RKO (cell line): ENCODE data around the gene C2orf76.
A peak's percentile ranks its signal among the peaks of the same experiment; 100 is the strongest.
"Not testable (repeated sequence)": the region's sequence is repeated elsewhere in the genome, so short reads cannot be mapped to it uniquely, and the experiment has no call there.

Source experiments
- DNase-seq: peaks from one replicate; pipeline ENCODE4 v3.0.0-alpha.2; 2016; ENCODE audit warnings: low spot score

C2orf76 gene

GRCh38 chr2:119366649-119367471 is at the start of gene C2orf76, which contains the start of gene DBI:
Gene C2orf76 (minus strand): TSS chr2:119366834. CDS start chr2:119339959, 26,875 bp downstream.
Gene DBI (plus strand): TSS chr2:119366977. CDS start chr2:119367052, 75 bp downstream.
- DNase-seq, result peak; percentile 95

- no peak for DNase-seq
Measured at GRCh38 chr2:119415630-119416029, 49.0 kb upstream of the C2orf76 start.

DNA sequence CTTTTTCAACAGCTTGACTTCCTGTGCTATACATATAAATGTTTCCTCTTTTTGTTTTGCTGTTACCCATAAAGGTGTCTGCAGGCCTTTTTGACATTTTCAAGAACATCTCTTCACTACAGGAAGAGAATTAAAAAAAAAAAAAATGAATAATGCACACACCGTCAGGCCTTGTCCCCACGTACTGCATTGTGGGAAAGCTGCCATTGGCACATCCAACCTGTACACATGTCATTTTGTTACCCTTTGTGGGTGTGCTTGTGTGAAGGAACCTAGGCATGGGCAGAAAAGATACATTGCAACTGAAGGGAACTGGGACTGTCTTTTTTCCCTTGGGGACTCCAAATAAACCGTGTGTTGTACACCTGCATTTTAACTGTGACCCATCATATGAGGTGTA is 48.3 kb upstream of the C2orf76 start:
- DNase-seq, result no peak

DNA sequence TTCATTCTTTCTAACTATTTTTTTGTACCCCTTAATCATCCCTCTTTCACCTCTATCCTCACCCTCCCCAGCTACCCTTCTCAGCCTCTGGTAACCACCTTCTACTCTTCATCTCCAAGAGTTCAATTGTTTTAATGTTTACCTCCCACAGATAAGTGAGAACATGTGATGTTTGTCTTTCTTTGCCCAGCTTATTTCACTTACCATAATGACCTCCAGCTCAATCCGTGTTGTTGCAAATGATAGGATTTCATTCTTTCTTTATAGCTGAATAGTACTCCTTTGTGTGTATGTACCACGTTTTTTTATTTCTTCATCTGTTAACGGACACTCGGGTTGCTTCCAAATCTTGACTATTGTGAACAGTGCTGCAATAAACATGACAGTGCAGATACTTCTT is 42.9 kb upstream of the C2orf76 start:
- no peak for DNase-seq

DNA sequence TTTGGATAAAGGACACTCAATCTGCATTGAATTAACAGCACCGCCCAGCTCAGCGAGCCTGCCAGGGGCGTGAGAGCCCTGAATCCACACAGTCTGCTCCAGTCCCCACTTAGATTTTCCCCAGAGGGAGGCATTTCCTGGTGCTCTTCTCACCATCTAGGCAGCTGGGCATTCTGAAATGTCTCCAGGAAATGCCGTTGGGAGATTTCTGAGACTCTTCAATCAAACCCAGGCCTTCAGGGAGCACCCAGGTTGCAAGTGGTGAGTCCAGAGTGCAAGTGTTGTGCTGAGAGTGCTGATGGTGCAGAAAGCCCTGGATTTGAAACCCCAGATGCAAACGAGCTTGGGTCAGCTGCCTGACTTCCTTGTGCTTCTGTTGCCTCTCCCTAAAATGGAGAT is 41.6 kb upstream of the C2orf76 start:
- DNase-seq, result no peak

GRCh38 chr2:119407430-119408220 is 41.0 kb upstream of the C2orf76 start:
- DNase-seq, result peak; percentile 55

GRCh38 chr2:119405151-119405550 is 38.5 kb upstream of the C2orf76 start:
- no peak for DNase-seq

GRCh38 chr2:119403618-119404017 is 37.0 kb upstream of the C2orf76 start:
- not testable (repeated sequence) for DNase-seq

GRCh38 chr2:119402645-119403560 is 36.3 kb upstream of the C2orf76 start:
- no peak for DNase-seq

DNA sequence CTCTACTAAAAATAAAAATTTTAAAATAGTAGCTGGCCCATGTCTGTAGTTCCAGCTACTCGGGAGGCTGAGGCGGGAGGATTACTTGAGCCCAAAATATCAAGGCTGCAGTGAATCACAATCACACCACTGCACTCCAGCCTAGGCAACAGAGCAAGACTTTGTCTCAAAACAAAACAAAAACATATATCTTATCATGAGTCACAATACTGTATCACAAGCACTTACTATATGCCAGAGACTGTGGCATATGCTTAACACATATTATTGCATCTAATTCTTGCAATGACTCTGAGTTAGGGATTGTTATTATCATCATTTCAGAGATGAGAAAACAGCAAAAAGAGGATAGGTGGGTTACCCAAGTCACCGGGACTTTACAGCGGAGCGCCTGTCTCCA is 35.5 kb upstream of the C2orf76 start:
- no peak for DNase-seq

DNA sequence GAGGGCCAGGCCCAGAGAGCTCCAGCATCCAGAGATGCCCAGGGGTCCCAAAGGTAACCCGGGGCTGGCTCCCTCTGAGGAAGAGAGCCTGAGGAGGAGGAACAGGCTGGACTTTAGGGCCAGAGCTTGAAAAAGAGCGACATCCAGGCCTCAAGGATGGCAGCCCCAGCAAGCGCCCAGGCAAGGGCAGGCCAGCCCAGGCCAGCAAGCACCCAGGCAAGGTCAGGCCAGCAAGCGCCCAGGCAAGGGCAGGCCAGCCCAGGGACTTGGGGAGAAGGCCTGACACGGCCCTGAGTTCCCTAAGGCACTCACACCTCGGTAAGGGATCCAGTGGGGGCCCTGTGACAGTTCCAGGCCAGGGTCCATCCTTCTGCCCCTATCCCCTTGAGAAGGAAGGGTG is 30.6 kb upstream of the C2orf76 start:
- no peak for DNase-seq

GRCh38 chr2:119393971-119394748 is 27.5 kb upstream of the C2orf76 start:
- no peak for DNase-seq

DNA sequence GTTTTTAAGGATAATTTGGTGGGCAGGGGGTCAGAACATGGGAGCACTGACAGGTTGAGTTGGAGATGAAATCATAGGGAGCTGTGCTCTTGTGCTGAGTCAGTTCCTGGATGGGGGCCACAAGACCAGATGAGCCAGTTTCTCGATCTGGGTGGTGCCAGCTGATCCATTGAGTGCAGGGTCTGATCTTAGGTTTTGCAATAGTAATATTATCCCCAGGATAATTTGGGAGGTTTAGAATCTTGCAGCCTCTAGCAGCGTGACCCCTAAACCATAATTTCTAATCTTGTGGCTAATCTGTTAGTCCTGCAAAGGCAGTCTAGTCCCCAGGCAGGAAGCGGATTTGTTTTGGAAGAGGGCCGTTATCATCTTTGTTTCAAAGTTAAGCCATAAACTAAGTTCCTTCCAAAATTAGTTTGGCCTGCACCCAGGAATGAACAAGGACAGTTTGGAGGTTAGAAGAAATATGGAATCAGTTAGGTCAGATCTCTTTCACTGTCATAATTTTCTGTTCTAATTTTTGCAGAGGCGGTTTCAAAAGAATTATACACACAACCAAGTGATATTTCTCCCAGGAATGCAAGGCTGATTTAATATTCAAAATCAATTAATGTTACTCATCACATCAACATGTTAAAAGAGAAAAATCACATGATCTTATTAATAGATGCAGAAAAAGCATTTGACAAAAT is 23.1 kb upstream of the C2orf76 start:
- DNase-seq, result peak; percentile 23

GRCh38 chr2:119387381-119388129 is 20.9 kb upstream of the C2orf76 start:
- peak; percentile 40 for DNase-seq

DNA sequence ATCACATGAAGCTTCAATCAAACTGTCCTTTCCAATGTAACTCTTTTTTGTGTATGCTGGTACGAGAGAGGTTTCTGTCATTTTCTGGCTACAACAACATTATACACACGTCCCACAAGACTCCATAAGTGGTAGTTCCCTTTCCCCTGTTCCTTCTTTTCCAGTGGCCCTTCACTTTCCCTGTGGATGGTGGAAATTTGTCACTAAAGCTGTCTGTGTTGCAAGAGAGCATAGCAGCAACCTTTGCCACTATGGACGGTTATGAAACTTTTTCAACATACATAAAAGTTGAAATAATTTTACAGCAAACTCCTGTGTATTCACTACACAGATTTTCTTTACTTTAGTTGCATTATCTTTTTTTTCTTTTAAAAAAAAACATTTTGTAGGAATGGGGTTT is 18.8 kb upstream of the C2orf76 start:
- DNase-seq, result no peak

- no peak for DNase-seq
Measured at GRCh38 chr2:119384971-119385370, 18.3 kb upstream of the C2orf76 start.

- DNase-seq, result no peak
Measured at GRCh38 chr2:119383410-119384140, 16.9 kb upstream of the C2orf76 start.

DNA sequence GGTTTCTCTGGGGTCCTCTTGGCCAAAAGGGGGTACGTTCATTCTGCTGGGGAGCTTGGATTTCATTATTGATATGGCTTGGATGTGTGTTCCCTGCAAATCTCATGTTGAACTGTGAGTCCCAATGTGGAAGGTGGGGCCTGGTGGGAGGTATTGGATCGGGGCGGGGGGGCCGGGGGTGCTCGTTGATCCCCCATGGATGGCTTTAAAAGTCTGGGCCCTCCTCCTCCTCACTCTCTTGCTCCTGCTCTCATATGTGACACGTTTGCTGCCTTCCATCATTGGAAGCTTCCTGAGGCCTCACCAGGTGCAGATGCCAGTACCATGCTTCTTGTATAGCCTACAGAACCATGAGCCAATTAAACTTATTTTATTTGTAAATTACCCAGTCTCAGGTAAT is 11.9 kb upstream of the C2orf76 start:
- no peak for DNase-seq

DNA sequence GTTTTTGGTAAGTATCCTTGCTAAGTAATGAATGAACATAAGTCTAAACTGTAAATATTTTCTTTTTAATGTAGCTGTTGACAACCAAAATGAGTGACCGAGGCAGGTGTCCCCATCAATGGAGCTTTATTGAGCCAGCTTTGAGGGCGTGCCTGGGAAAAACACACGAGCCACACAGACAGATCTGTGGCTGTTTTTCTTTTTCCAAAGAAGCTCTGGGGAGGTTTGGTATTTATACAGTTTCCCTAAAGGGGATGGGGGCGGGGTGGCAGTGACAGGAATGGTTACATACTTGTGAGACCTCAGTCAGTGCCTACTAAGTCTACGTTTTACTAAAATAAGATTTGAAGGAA is 11.3 kb upstream of the C2orf76 start:
- no peak for DNase-seq
